ENCODE results near the gene TRAF2. TPM values are rescaled to one million over a fixed set of nuclear protein-coding genes. Genes with fewer than 3 reads are reported as not detected.

TRAF2 gene
- total and polyA plus RNA-seq, 2 of the 13 experiments (the other 11 are each of a cell fraction or from before 2014, with no cell fraction given): 12.4 to 13.6 TPM

DNA sequence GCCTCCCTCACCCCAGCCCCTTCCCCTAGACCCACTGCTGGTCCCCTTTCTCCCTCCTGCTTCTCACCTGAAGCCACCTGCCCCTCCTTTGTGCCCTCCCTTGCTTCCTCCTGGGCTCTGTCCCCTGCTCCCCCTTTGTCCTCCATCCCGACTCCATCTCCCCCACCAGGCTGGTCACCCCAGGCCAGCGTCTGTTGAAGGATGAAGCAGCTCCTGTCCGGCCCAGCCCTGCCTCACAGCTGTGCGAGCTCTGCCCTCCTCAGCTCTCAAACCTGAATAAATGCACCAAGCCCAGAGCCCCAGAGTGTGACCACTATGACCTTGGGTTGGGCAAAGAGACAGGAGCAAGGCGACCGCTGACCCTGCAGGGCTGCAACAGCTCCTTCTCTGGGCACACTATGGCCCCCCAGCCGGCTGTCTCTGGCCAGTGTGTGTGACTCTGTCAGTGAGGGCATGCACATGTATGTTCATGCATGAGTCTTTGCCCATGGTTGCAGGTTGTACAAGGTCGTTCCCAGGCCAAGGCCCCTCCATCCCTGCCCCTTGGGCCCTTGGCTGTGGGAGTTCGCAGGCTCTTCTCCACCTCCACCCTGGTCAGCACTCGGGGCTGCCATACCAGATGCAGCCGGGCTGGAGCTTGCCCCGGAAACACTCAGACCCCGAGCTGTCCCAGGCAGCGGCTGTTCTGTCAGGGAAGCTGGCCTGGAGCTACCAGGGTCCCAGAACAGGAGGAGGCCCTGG is 69.1 kb downstream of the TRAF2 start (continued):
- TF ChIP-seq, protein P1, sequence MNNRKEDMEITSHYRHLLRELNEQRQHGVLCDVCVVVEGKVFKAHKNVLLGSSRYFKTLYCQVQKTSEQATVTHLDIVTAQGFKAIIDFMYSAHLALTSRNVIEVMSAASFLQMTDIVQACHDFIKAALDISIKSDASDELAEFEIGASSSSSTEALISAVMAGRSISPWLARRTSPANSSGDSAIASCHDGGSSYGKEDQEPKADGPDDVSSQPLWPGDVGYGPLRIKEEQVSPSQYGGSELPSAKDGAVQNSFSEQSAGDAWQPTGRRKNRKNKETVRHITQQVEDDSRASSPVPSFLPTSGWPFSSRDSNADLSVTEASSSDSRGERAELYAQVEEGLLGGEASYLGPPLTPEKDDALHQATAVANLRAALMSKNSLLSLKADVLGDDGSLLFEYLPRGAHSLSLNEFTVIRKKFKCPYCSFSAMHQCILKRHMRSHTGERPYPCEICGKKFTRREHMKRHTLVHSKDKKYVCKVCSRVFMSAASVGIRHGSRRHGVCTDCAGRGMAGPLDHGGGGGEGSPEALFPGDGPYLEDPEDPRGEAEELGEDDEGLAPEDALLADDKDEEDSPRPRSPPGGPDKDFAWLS (CRISPR knock-in tag; IDR thresholded peaks at IDR 0.05; ENCODE audit: borderline replicate concordance): no peak
- TF ChIP-seq ZNF225 (CRISPR knock-in tag; IDR thresholded peaks at IDR 0.05): no peak
- no peak for TF ChIP-seq SKI (IDR thresholded peaks at IDR 0.05; ENCODE audit: partially characterized antibody)
- TF ChIP-seq, protein P2, sequence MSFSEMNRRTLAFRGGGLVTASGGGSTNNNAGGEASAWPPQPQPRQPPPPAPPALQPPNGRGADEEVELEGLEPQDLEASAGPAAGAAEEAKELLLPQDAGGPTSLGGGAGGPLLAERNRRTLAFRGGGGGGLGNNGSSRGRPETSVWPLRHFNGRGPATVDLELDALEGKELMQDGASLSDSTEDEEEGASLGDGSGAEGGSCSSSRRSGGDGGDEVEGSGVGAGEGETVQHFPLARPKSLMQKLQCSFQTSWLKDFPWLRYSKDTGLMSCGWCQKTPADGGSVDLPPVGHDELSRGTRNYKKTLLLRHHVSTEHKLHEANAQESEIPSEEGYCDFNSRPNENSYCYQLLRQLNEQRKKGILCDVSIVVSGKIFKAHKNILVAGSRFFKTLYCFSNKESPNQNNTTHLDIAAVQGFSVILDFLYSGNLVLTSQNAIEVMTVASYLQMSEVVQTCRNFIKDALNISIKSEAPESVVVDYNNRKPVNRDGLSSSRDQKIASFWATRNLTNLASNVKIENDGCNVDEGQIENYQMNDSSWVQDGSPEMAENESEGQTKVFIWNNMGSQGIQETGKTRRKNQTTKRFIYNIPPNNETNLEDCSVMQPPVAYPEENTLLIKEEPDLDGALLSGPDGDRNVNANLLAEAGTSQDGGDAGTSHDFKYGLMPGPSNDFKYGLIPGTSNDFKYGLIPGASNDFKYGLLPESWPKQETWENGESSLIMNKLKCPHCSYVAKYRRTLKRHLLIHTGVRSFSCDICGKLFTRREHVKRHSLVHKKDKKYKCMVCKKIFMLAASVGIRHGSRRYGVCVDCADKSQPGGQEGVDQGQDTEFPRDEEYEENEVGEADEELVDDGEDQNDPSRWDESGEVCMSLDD (CRISPR knock-in tag; IDR thresholded peaks at IDR 0.05; ENCODE audit: borderline replicate concordance): no peak
- TF ChIP-seq HNF4G (IDR thresholded peaks at IDR 0.05; ENCODE audit: borderline replicate concordance, low read depth, low read length): no peak
- no peak for TF ChIP-seq HNF4G (CRISPR knock-in tag; IDR thresholded peaks at IDR 0.05; ENCODE audit: borderline replicate concordance, low read depth)
- TF ChIP-seq, protein P3, sequence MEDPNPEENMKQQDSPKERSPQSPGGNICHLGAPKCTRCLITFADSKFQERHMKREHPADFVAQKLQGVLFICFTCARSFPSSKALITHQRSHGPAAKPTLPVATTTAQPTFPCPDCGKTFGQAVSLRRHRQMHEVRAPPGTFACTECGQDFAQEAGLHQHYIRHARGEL (CRISPR knock-in tag; IDR thresholded peaks at IDR 0.05): no peak
